HepG2 (cell line): ENCODE measurements around the gene ADGRF1. TPM values are rescaled to one million over a fixed set of nuclear protein-coding genes. Genes with fewer than 3 reads are reported as not detected.

Experiments used
- ATAC-seq: fragments of 200-7000 bp; cut with Tn5 transposase; 3 replicates; pipeline ENCODE4 v1.9.1; 2020; ENCODE audit warnings: mild to moderate bottlenecking, moderate library complexity
- BruUV-seq: library from RNA; stranded (reverse); fragments of 400-500 nt; replicated peaks from 2 replicates; lab custom pipeline; 2021; lab: Mats Ljungman, UMichigan
- CTCF ChIA-PET: fragments of 300-600 bp; formaldehyde crosslinking; extraction: SDS; loops from one replicate; lab custom pipeline; 2021; ENCODE audit warnings: low total read pairs, inconsistent platforms, low intra/inter-chr PET ratio; lab: Yijun Ruan, JAX
- POLR2A ChIA-PET: fragments of 350-600 bp; sonication (Branson Sonifier 250); formaldehyde crosslinking; loops from one replicate; lab custom pipeline; 2020; ENCODE audit warnings: antibody characterized with exemption, inconsistent platforms; lab: Yijun Ruan, JAX
- DNase-seq: peaks from one replicate; pipeline ENCODE4 v3.0.0-alpha.2; 2015; ENCODE audit warnings: low spot score
- FAIRE-seq: peaks from 3 replicates; lab custom pipeline; 2011; peaks lifted over from hg19 to GRCh38; lab: Jason Lieb, UNC
- H2AFZ ChIP-seq: one replicate; pipeline ENCODE4 v1.6.1; 2011; ENCODE audit warnings: low read length, inconsistent platforms
- H3K27ac ChIP-seq: fragments of 300-600 bp; 3 replicates; pipeline ENCODE4 v1.8.0; 2011; ENCODE audit warnings: mixed run types, mild to moderate bottlenecking, mixed read lengths, low read length, inconsistent platforms; ENCODE audit not compliant: insufficient read depth; ENCODE audit errors: extremely low read length
- H3K27me3 ChIP-seq, 2 experiments: fragments of 200-600 bp in 1 of 2; 2 replicates in 1 of 2; 3 replicates in 1 of 2; pipeline versions ENCODE4 v1.6.0 to v1.8.0; 2011; ENCODE audit warnings: low read length in 2 of 2, mild to moderate bottlenecking in 2 of 2, moderate library complexity in 2 of 2, inconsistent platforms in 1 of 2; ENCODE audit not compliant: insufficient read depth in 2 of 2, control insufficient read depth in 1 of 2
- H3K36me3 ChIP-seq, 2 experiments: fragments of 200-600 bp in 1 of 2; replicated peaks in 1 of 2; 2 replicates in 1 of 2; 3 replicates in 1 of 2; pipeline versions ENCODE4 v1.5.1 to v1.8.0; 2011; ENCODE audit warnings: low read length in 2 of 2, inconsistent platforms in 1 of 2; ENCODE audit not compliant: insufficient read depth in 2 of 2, control insufficient read depth in 1 of 2
- H3K4me1 ChIP-seq: 2 replicates; pipeline ENCODE4 v1.5.1; 2012; ENCODE audit warnings: low read length, inconsistent platforms; ENCODE audit not compliant: insufficient read depth
- H3K4me2 ChIP-seq: 2 replicates; pipeline ENCODE4 v1.6.0; 2011; ENCODE audit warnings: low read depth, low read length, inconsistent platforms
- H3K4me3 ChIP-seq, 3 experiments: fragments of 200-600 bp in 1 of 3; sonication (generic), shearing (Covaris generic) in 1 of 3; replicated peaks in 1 of 3; 2 replicates each; pipeline ENCODE4 v1.5.1; 2011 to 2016; ENCODE audit warnings: low read length in 3 of 3, inconsistent platforms in 2 of 3, low read depth in 2 of 3, mild to moderate bottlenecking in 2 of 3, control low read depth in 1 of 3, mixed read lengths in 1 of 3; ENCODE audit not compliant: insufficient read depth in 1 of 3
- H3K79me2 ChIP-seq: one replicate; pipeline ENCODE4 v1.6.1; 2011; ENCODE audit warnings: low read length, inconsistent platforms; ENCODE audit not compliant: insufficient read depth
- H3K9ac ChIP-seq: 2 replicates; pipeline ENCODE4 v1.6.0; 2011; ENCODE audit warnings: mild to moderate bottlenecking, low read depth, low read length, inconsistent platforms; ENCODE audit not compliant: insufficient read depth
- H3K9me3 ChIP-seq: 2 replicates; pipeline ENCODE4 v1.5.1; 2012; ENCODE audit warnings: mild to moderate bottlenecking, low read length
- H4K20me1 ChIP-seq: 2 replicates; pipeline ENCODE4 v1.6.0; 2011; ENCODE audit warnings: inconsistent platforms, mild to moderate bottlenecking, low read length, moderate library complexity; ENCODE audit not compliant: insufficient read depth
- AGO1 ChIP-seq: fragments of 200-400 bp; formaldehyde crosslinking; IDR thresholded peaks from 2 replicates; pipeline ENCODE4 v1.6.1; 2017; ENCODE audit warnings: mild to moderate bottlenecking, low read depth, low read length, moderate library complexity; ENCODE audit not compliant: poor library complexity, severe bottlenecking
- DPF2 ChIP-seq: sonication (generic); formaldehyde crosslinking; IDR thresholded peaks from 2 replicates; pipeline ENCODE4 v1.4.0; 2020; ENCODE audit warnings: mild to moderate bottlenecking, low read depth, missing genetic modification reagents, borderline replicate concordance
- MEIS2 ChIP-seq: sonication (generic); formaldehyde crosslinking; IDR thresholded peaks from 2 replicates; pipeline ENCODE4 v1.9.0; 2021; ENCODE audit warnings: mild to moderate bottlenecking, missing genetic modification reagents
- NR2F6 ChIP-seq, 2 experiments: IDR thresholded peaks; 2 replicates each; pipeline ENCODE4 v1.6.1; 2016; ENCODE audit warnings: antibody characterized with exemption in 1 of 2, mild to moderate bottlenecking in 1 of 2
- TSC22D2 ChIP-seq: sonication (generic); formaldehyde crosslinking; IDR thresholded peaks from 2 replicates; pipeline ENCODE4 v1.5.1; 2020; ENCODE audit warnings: missing genetic modification reagents, mild to moderate bottlenecking, borderline replicate concordance
- ZNF234 ChIP-seq: sonication (generic); formaldehyde crosslinking; conservative IDR thresholded peaks from 2 replicates; pipeline ENCODE4 v1.5.1; 2020; ENCODE audit warnings: mild to moderate bottlenecking, missing genetic modification reagents
- ZNF644 ChIP-seq: IDR thresholded peaks from 2 replicates; pipeline ENCODE4 v1.6.1; 2016; ENCODE audit warnings: low read depth
- in situ Hi-C: cut with HindIII; loops from 2 replicates; pipeline ENCODE4 v1.10.0; 2017; ENCODE audit warnings: low pct_unique_long_range_greater_than_20kb; ENCODE audit not compliant: extremely low pct_ligation_motif_present
- intact Hi-C: fragments of 100-400 bp; cut with micrococcal nuclease; formaldehyde crosslinking; loops from one replicate; pipeline ENCODE4 v1.10.0; 2022; ENCODE audit not compliant: unreplicated experiment
- polyA plus RNA-seq, 8 experiments: library from polyadenylated mRNA; depleted of rRNA in 3 of 8; stranded (reverse) in 7 of 8; unstranded in 1 of 8; fragments of >200 nt; fragmentation: Illumina TruSeq in 4 of 8; extraction: Trizol in 4 of 8; gene quantifications; 2 replicates each; pipeline versions ENCODE4 v1.2.1 to v1.2.3, GENCODE V29; 2011 to 2016; ENCODE audit warnings: low read depth in 4 of 8, missing spikeins in 1 of 8, mixed read lengths in 1 of 8; ENCODE audit not compliant: insufficient read depth in 1 of 8
- total RNA-seq, 5 experiments: library from RNA; depleted of rRNA; stranded (reverse); fragments of >200 nt; fragmentation: Illumina TruSeq; extraction: Trizol; gene quantifications; 2 replicates each; pipeline ENCODE4 v1.2.3, GENCODE V29; 2016; ENCODE audit warnings: low read depth in 1 of 5
- TF ChIP-seq, protein P1 (sequence below): sonication (generic); formaldehyde crosslinking; conservative IDR thresholded peaks from 2 replicates; pipeline ENCODE4 v1.4.0; 2020; ENCODE audit warnings: missing genetic modification reagents
- TF ChIP-seq, protein P2 (sequence below): IDR thresholded peaks from 2 replicates; pipeline ENCODE4 v1.6.1; 2016; ENCODE audit warnings: missing biosample characterization, missing genetic modification reagents, low read depth
- TF ChIP-seq, protein P3 (sequence below): IDR thresholded peaks from 2 replicates; pipeline ENCODE4 v1.6.1; 2012; ENCODE audit warnings: low read depth, low read length, improper control_type of control experiment

The ADGRF1 gene
- total and polyA plus RNA-seq, 2 of the 13 experiments (the other 11 are each of a cell fraction or from before 2014, with no cell fraction given): not detected

DNA sequence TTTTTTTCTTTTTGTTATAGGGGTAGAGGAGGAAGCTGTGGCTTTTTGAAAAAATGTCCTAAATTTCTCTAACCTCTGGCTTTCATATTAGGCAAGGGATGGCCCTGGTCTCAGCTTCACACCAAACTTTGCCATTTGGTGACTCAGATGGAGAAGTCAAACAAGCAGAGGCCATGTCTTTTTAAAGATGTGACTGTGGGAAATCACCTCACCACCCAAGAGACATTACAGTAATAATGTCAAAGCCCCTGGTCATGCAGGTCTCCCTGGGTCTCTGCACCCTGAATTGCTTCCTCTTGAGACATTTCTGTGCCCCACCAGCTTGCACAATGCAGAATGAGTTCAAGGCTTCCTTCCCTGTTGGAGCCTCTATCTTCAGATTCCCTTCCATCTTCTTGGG, 80.9 kb downstream of the ADGRF1 start:
- no peaks in the 10 kb centered on the region for H4K20me1 ChIP-seq
- intact Hi-C loops: no loop called here

More for the DNA sequence above, 80.9 kb downstream of the ADGRF1 start:
- H3K4me1 ChIP-seq: no peaks in the 10 kb centered on the region
- in situ Hi-C loops: no loop called here
- H3K4me2 ChIP-seq: no peak overlapping the region
- CTCF ChIA-PET: no interaction called here
- FAIRE-seq (no peak), DNase-seq (no peak), ATAC-seq (no peak)
- BruUV-seq: no TSS peak
- H3K27ac ChIP-seq: no peak overlapping the region
- H3K4me3 ChIP-seq: no peak overlapping the region
- H3K9me3 ChIP-seq: no peaks in the 10 kb centered on the region
- no peak overlapping the region for H2AFZ ChIP-seq
- TF ChIP-seq, protein P1, sequence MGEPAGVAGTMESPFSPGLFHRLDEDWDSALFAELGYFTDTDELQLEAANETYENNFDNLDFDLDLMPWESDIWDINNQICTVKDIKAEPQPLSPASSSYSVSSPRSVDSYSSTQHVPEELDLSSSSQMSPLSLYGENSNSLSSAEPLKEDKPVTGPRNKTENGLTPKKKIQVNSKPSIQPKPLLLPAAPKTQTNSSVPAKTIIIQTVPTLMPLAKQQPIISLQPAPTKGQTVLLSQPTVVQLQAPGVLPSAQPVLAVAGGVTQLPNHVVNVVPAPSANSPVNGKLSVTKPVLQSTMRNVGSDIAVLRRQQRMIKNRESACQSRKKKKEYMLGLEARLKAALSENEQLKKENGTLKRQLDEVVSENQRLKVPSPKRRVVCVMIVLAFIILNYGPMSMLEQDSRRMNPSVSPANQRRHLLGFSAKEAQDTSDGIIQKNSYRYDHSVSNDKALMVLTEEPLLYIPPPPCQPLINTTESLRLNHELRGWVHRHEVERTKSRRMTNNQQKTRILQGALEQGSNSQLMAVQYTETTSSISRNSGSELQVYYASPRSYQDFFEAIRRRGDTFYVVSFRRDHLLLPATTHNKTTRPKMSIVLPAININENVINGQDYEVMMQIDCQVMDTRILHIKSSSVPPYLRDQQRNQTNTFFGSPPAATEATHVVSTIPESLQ (CRISPR knock-in tag): no peak
- TF ChIP-seq, protein P2, sequence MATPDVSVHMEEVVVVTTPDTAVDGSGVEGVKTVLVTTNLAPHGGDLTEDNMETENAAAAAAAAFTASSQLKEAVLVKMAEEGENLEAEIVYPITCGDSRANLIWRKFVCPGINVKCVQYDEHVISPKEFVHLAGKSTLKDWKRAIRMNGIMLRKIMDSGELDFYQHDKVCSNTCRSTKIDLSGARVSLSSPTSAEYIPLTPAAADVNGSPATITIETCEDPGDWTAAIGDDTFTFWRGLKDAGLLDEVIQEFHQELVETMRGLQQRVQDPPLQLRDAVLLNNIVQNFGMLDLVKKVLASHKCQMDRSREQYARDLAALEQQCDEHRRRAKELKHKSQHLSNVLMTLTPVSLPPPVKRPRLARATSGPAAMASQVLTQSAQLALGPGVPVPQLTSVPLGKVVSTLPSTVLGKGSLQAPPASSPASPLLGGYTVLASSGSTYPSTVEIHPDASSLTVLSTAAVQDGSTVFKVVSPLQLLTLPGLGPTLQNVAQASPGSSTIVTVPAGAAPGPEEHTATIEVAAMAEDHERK (CRISPR knock-in tag): no peak
- TF ChIP-seq NR2F6 (IDR thresholded peaks at IDR 0.05): no peak
- no peak for TF ChIP-seq NR2F6 (CRISPR knock-in tag; IDR thresholded peaks at IDR 0.05)
- TF ChIP-seq DPF2 (CRISPR knock-in tag): no peak
- TF ChIP-seq, protein P3, sequence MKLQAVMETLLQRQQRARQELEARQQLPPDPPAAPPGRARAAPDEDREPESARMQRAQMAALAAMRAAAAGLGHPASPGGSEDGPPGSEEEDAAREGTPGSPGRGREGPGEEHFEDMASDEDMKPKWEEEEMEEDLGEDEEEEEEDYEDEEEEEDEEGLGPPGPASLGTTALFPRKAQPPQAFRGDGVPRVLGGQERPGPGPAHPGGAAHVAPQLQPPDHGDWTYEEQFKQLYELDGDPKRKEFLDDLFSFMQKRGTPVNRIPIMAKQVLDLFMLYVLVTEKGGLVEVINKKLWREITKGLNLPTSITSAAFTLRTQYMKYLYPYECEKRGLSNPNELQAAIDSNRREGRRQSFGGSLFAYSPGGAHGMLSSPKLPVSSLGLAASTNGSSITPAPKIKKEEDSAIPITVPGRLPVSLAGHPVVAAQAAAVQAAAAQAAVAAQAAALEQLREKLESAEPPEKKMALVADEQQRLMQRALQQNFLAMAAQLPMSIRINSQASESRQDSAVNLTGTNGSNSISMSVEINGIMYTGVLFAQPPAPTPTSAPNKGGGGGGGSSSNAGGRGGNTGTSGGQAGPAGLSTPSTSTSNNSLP: no peak
- no peak for TF ChIP-seq ZNF644 (CRISPR knock-in tag)
- TF ChIP-seq AGO1: no peak
- TF ChIP-seq TSC22D2: no peak
- TF ChIP-seq MEIS2 (CRISPR knock-in tag): no peak
- TF ChIP-seq ZNF234 (CRISPR knock-in tag): no peak
- H3K27me3 ChIP-seq: peaks cover 5 to 38% of the 10 kb centered on the region in 2 experiments
- no peak overlapping the region for H3K9ac ChIP-seq
- no peaks in the 10 kb centered on the region for H3K36me3 ChIP-seq
- POLR2A ChIA-PET: no interaction called here
- no peaks in the 10 kb centered on the region for H3K79me2 ChIP-seq
